D721Med (cell line): Measurements from ENCODE around the gene TAF1C.

Experiments
- DNase-seq: peaks from one replicate; pipeline ENCODE4 v3.0.0; 2011; ENCODE audit warnings: low spot score; ENCODE audit not compliant: insufficient read length
- FAIRE-seq: peaks from 2 replicates; lab custom pipeline; 2011; peaks lifted over from hg19 to GRCh38; lab: Jason Lieb, UNC
- TF ChIP-seq, protein P1 (sequence below): IDR thresholded peaks from 2 replicates; pipeline ENCODE4 v1.5.1; 2012; ENCODE audit warnings: mild to moderate bottlenecking, control low read depth; ENCODE audit not compliant: insufficient read depth; ENCODE audit errors: missing control alignments

Gene TAF1C

DNA sequence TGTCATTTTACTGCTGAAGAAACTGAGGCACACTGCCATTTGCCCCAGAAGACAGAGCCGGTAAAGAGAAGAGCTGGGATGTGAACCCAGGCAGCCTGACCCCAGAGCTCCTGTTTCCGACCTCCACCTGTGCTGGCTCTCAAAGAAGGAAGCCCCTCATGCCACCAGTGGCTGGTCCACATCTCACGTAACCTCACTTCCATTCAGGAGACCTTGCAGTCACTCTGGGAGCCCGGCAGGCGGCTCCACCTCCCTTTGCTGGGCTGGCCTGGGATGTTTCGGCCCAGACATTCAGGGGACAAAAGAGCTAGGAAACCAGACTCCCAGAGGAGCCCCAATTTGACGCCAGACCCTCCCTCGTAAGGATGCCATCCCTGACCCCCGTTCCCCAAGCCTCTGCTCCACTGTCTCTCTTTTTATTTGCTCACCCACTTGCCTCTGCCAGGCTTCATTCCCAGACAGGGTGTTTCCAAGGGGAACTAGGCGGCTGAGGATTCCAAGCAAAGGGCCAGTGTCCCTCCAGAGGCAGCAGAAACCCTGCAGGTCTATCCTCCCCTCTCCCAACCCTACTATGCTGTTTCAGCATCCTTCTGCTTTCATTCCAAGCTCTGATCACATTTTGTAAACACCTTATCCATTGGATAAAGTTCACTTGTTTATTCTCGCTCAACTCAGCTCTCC, 2.8 kb downstream of the TAF1C start:
- TF ChIP-seq, protein P1, sequence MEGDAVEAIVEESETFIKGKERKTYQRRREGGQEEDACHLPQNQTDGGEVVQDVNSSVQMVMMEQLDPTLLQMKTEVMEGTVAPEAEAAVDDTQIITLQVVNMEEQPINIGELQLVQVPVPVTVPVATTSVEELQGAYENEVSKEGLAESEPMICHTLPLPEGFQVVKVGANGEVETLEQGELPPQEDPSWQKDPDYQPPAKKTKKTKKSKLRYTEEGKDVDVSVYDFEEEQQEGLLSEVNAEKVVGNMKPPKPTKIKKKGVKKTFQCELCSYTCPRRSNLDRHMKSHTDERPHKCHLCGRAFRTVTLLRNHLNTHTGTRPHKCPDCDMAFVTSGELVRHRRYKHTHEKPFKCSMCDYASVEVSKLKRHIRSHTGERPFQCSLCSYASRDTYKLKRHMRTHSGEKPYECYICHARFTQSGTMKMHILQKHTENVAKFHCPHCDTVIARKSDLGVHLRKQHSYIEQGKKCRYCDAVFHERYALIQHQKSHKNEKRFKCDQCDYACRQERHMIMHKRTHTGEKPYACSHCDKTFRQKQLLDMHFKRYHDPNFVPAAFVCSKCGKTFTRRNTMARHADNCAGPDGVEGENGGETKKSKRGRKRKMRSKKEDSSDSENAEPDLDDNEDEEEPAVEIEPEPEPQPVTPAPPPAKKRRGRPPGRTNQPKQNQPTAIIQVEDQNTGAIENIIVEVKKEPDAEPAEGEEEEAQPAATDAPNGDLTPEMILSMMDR = no peak

DNA sequence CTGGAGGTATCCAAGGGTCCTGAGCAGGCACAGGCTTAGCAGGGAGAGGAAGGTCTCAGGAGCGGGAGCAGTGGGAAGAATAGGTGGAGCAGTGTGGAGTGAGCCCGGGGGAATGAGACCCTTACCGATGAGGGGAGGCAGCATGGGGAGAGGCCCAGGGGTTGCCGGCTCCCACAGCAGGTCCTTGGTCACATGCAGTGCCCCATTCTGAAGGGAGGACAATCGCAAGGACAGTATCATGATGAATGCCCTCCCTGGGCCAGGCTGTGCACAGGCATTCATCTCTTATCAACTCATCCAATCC, 3.3 kb downstream of the TAF1C start:
- no peak for FAIRE-seq
- TF ChIP-seq, protein P1 = no peak
- DNase-seq = no peak

More for the DNA sequence above, 2.8 kb downstream of the TAF1C start:
- no peak for DNase-seq
- no peak for FAIRE-seq

DNA sequence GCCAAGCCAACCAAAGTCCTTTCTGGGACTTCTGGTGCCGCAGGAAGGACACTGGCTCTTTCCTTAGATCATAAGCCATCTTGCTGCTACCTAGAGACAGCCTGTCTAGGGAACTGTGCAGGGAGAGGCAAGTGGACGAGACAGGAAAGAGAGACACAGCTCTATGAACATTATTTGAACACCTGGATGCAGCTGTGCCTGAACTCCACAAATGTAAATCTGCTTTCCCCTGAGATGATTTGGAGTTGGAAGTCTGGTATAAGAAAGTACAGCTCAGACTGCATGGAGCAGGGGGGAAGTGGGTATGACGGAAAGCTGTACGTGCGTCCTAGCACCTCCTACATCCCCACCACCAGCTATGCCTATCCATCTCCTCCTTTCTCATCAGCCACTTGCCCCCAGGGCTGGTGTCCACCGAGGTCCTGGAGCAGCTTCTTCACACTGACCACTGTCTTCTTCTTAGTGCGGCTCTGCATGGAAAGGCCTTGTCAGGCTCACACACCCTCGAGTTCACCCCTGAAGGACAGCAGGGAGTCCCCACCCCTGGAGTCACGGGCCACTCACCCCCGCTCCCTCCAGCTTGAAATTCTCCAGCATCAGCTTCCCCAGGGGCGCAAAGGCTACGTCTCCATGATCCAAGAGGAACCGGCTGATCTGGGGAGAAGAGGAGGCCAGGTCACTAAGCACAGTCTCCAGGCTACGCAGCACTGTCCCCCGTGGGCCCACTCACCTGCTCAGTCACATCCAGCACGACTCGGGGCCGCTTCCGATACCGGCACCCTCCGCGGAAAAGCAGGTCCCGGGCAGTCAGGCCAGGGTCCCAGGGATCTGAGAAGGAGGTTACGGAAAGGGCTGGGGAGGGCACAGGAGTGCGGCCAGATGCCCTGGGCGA, 3.9 kb downstream of the TAF1C start:
- no peak for FAIRE-seq
- no peak for DNase-seq
- TF ChIP-seq, protein P1 = no peak

DNA sequence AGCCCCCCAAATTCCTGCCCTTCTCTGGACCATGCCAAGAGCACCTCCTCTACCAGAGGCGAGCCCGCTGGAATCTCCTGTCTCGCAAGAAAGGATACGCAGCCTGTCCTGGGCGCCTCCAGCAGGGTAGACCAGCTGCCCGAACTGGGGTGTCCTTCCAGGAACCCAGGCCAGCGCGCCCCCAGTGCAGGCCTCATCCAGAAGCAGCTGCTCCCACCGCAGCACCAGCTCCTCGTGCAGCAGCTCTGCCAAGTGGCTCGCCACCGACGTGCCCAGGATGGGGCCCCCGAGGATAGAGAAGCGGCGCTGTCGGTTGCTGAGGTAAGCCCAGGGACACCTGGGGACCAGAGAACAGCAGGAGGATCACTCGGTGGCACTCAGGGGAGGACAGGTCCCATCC, 4.8 kb downstream of the TAF1C start:
- no peak for FAIRE-seq
- no peak for DNase-seq
- TF ChIP-seq, protein P1 = no peak

DNA sequence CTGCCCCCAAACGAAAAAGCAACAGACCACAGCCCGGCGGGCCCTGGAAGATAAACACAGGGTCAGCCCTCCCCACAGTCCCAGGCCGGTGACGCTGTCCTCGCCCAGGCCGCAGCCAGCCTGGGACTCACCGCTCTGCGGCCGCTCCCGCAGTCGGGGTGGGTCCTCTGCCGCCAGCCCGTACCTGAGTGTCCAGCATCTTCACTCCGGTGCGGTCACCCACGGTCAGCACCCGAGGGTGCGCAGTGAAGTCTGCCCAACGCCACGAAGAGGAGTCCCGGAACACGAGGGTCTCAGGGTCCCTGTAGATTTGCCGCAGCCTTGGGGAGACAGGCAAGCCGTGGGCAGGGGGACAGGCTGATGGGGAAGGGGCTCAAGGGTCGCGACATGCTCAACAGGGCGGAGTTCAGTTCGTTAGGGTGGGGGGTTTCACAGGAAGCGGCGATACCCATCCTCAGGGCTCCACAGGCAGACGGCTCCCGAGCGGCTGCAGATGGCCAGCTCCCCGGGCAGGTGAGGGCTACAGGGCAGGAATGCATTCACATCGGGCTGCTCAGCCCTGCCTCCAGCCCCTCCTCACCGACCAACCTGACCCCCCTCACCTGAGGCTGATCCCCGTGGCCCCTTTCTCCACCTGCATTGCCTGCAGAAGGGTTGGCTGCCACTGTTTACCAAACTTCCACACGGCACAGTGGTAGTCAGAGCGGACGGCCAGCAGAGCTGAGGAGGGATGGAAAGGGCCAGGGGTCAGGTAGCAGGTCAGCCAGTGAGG, 5.5 kb downstream of the TAF1C start:
- TF ChIP-seq, protein P1 = no peak
- FAIRE-seq = no peak
- DNase-seq = no peak

DNA sequence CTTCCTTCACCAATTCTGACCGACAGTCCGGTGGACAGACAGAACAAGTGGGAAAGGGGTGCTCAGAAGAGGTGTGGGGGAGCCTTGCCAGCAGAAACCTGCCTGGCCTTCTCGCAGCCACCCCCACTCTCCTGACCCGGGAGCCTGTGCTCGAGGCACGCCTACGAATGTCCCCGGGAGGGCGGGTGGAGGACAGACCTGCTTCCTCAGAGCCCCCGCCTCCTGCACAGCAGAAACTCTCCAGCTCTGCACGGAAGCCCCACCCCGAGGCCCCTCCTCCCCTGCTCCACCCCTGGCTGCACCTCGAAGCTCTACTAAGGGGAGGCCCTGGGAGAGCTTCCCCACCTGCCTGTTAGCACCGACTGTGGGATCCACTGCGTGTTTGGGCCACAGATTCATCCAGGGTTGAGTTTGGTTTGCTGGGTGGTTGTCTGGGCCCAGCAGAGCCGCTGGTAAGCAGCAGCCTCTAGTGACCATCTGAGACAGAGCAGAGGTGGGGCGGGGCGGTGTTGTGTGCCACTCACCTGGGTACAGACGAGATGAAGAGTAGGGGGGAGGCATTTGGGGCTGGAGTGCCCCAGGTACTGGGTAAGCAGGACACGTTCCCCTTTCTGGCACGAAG, 6.2 kb downstream of the TAF1C start:
- TF ChIP-seq, protein P1 = no peak
- FAIRE-seq (no peak), DNase-seq (no peak)
